SK-N-SH (cell line): ENCODE results near the gene TMEM178A.

Source experiments
- CTCF ChIP-seq: fragments of 200-600 bp; sonication (generic); IDR thresholded peaks from 2 replicates; pipeline ENCODE4 v1.6.1; 2017; ENCODE audit warnings: antibody characterized with exemption, mild to moderate bottlenecking, moderate library complexity
- EP300 ChIP-seq, 2 experiments: IDR thresholded peaks; 2 replicates each; pipeline versions ENCODE4 v1.4.0 to v1.6.1; 2012; ENCODE audit warnings: borderline replicate concordance in 1 of 2, low read depth in 1 of 2, low read length in 1 of 2
- MXI1 ChIP-seq: IDR thresholded peaks from 2 replicates; pipeline ENCODE4 v1.6.1; 2012; ENCODE audit warnings: mild to moderate bottlenecking, low read depth, low read length, improper control_type of control experiment
- NRF1 ChIP-seq: IDR thresholded peaks from 2 replicates; pipeline ENCODE4 v1.6.1; 2012; ENCODE audit warnings: low read depth, mild to moderate bottlenecking, low read length
- POLR2AphosphoS5 ChIP-seq: IDR thresholded peaks from 2 replicates; pipeline ENCODE4 v1.6.1; 2012; ENCODE audit warnings: low read depth, low read length
- RFX5 ChIP-seq: IDR thresholded peaks from 2 replicates; pipeline ENCODE4 v1.6.1; 2012; ENCODE audit warnings: mild to moderate bottlenecking, improper control_type of control experiment, low read length
- SIN3A ChIP-seq: IDR thresholded peaks from 2 replicates; pipeline ENCODE4 v1.6.1; 2012; ENCODE audit warnings: low read depth, mild to moderate bottlenecking, low read length, moderate library complexity, borderline replicate concordance
- SMC3 ChIP-seq: IDR thresholded peaks from 2 replicates; pipeline ENCODE4 v1.6.1; 2012; ENCODE audit warnings: low read depth, low read length, improper control_type of control experiment
- TF ChIP-seq, protein P1 (sequence below): IDR thresholded peaks from 2 replicates; pipeline ENCODE4 v1.4.0; 2012; ENCODE audit warnings: low read depth
- TF ChIP-seq, protein P2 (sequence below): fragments of 150-350 bp; IDR thresholded peaks from 2 replicates; pipeline ENCODE4 v1.6.1; 2016; ENCODE audit warnings: mild to moderate bottlenecking, low read depth, low read length

DNA sequence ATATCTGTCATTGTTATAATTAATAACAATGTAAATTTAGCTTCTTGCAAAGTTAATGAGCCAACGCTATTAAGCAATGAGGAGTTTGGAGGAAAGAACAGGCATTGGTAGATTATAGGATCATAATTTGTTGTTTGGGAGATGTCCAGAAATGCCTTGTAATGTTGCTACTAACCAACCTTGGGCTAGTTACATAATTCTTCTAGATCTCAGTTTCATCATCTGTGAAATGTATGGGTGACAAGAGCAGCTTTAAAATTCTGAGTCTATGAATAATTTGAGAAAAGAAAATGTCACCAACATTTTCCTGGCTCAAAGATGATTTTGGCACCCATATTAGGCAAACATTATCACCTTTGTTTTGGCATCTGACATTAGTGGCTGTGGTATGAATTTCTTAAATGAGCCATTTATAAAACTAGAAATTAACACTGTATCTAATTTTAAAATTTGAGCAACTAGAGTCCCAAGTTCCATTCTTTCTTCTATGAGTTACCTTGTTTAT, 2.9 kb downstream of the TMEM178A start:
- TF ChIP-seq EP300 (IDR thresholded peaks at IDR 0.05; ENCODE audit: borderline replicate concordance in 1 of 2, low read depth in 1 of 2, low read length in 1 of 2) (no peak), SMC3 (no peak), POLR2AphosphoS5 (no peak), NRF1 (no peak), CTCF (no peak), SIN3A (no peak), MXI1 (no peak), RFX5 (no peak)
- TF ChIP-seq, protein P1, sequence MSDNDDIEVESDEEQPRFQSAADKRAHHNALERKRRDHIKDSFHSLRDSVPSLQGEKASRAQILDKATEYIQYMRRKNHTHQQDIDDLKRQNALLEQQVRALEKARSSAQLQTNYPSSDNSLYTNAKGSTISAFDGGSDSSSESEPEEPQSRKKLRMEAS: no peak
- TF ChIP-seq, protein P2, sequence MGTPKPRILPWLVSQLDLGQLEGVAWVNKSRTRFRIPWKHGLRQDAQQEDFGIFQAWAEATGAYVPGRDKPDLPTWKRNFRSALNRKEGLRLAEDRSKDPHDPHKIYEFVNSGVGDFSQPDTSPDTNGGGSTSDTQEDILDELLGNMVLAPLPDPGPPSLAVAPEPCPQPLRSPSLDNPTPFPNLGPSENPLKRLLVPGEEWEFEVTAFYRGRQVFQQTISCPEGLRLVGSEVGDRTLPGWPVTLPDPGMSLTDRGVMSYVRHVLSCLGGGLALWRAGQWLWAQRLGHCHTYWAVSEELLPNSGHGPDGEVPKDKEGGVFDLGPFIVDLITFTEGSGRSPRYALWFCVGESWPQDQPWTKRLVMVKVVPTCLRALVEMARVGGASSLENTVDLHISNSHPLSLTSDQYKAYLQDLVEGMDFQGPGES: no peak
